Neutrophil (primary cell): Measurements from ENCODE around the gene BLNK.

Experiments used
- H3K27ac ChIP-seq: fragments of 200-600 bp; sonication (generic); 2 replicates; pipeline ENCODE4 v1.5.1; 2016; ENCODE audit warnings: mild to moderate bottlenecking, moderate library complexity
- H3K27me3 ChIP-seq: fragments of 200-600 bp; sonication (generic); 2 replicates; pipeline ENCODE4 v1.6.0; 2016; ENCODE audit warnings: mild to moderate bottlenecking
- H3K36me3 ChIP-seq: fragments of 200-600 bp; sonication (generic); 2 replicates; pipeline ENCODE4 v1.5.1; 2017
- H3K4me1 ChIP-seq, 2 experiments: fragments of 200-600 bp in 1 of 2; sonication (generic) in 1 of 2; 1 replicate in 1 of 2; 2 replicates in 1 of 2; pipeline versions ENCODE4 v1.5.1 to v1.6.1; 2013 to 2016; ENCODE audit warnings: low read depth in 1 of 2, low read length in 1 of 2, mild to moderate bottlenecking in 1 of 2, moderate library complexity in 1 of 2; ENCODE audit not compliant: control insufficient read depth in 1 of 2, insufficient read depth in 1 of 2
- H3K4me3 ChIP-seq, 2 experiments: fragments of 200-600 bp in 1 of 2; sonication (generic) in 1 of 2; 1 replicate in 1 of 2; 2 replicates in 1 of 2; pipeline ENCODE4 v1.5.1; 2013 to 2016; ENCODE audit warnings: low read depth in 1 of 2, low read length in 1 of 2, mild to moderate bottlenecking in 1 of 2, moderate library complexity in 1 of 2
- H3K9me3 ChIP-seq: fragments of 200-600 bp; sonication (generic); 2 replicates; pipeline ENCODE4 v1.5.1; 2016
- CTCF ChIP-seq: fragments of 200-600 bp; sonication (generic); IDR thresholded peaks from 2 replicates; pipeline ENCODE4 v1.5.1; 2016; ENCODE audit warnings: antibody characterized with exemption

The BLNK gene

GRCh38 chr10:96269438-96270300, 1.7 kb downstream of the BLNK start:
- H3K36me3 ChIP-seq, result no peaks in the 10 kb centered on the region
- H3K27ac ChIP-seq, result no peak overlapping the region
- H3K4me1 ChIP-seq, result peaks cover 0 to 7% of the 10 kb centered on the region in 2 experiments
- H3K9me3 ChIP-seq, result no peaks in the 10 kb centered on the region
- H3K27me3 ChIP-seq, result no peaks in the 10 kb centered on the region
- H3K4me3 ChIP-seq, result no peak overlapping the region
- TF ChIP-seq CTCF, result no peak

GRCh38 chr10:96268341-96268909, 2.9 kb downstream of the BLNK start:
- Histone ChIP-seq H3K27me3 (no peaks in the 10 kb centered on the region), H3K27ac (no peak overlapping the region), H3K36me3 (no peaks in the 10 kb centered on the region), H3K4me1 (peaks cover 0 to 7% of the 10 kb centered on the region in 2 experiments), H3K4me3 (no peak overlapping the region), H3K9me3 (no peaks in the 10 kb centered on the region)
- no peak for TF ChIP-seq CTCF

DNA sequence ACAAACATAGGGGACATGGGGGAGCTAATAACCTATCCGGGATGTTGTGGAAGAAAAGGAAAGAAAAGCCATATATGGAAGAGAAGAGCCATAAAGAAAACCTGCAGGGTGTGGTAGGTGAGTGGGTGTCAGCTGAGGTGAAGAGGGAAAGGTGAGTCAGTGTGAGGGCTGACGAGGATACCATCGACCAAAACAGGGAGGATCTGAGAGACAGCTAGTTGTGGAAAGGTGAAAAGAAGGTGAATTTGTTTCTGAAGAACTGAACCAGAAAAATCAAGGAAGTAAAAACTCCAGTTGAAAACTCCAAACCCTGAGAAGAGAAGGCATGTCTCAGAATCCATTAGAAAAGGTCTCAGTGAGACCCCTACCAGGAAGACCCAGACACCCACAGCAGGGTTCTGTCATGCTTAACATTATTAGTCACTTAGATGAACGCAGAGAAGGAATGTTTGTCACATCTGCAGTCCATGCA, 4.1 kb downstream of the BLNK start:
- Histone ChIP-seq H3K9me3 (no peaks in the 10 kb centered on the region), H3K27ac (no peak overlapping the region), H3K36me3 (no peaks in the 10 kb centered on the region), H3K4me1 (peaks cover 0 to 7% of the 10 kb centered on the region in 2 experiments), H3K27me3 (no peaks in the 10 kb centered on the region), H3K4me3 (no peak overlapping the region)
- TF ChIP-seq CTCF, result no peak

DNA sequence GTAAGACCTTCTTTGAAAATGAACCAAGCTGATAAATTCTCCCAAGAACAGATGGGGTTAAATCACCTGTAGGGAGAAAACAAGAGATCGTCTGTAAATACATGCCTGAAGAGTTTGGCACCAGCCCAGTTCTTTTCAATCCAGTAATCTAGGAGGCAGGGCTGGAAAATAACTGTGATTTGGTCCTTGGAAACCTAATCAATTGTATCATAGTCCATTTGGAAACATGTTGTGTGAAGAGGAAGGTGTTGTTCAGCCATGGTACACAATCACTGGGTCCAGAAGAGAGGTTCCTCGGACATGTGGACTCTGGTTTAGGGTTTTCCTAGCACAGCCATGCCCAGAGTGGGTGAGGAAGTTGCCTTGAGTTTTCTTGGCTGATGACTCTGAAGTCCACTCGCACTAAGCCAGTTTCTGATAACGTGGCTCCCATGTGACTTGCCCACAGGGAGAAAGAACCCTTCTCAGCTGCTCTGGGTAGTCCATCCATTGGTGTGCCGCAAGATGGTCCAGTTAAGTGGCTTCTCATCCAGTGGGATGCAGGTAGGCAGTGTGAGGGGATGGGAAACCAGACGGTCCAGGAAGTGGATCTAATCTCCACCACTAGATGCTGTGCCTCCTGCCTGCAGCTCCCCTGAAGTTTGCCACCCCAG, 5.1 kb downstream of the BLNK start:
- Histone ChIP-seq H3K4me3 (no peak overlapping the region), H3K9me3 (no peaks in the 10 kb centered on the region), H3K36me3 (no peaks in the 10 kb centered on the region), H3K4me1 (peaks cover 0 to 3% of the 10 kb centered on the region in 2 experiments), H3K27ac (no peak overlapping the region), H3K27me3 (no peaks in the 10 kb centered on the region)
- no peak for TF ChIP-seq CTCF

- Histone ChIP-seq H3K4me1 (no peaks in the 10 kb centered on the region), H3K27me3 (no peaks in the 10 kb centered on the region), H3K9me3 (no peaks in the 10 kb centered on the region), H3K4me3 (no peak overlapping the region), H3K27ac (no peak overlapping the region), H3K36me3 (no peaks in the 10 kb centered on the region)
- no peak for TF ChIP-seq CTCF
Observed at GRCh38 chr10:96264938-96265337, 6.4 kb downstream of the BLNK start.
